Loucy (cell line): ENCODE results near the gene C16orf95.

ENCODE experiments used
- H2AFZ ChIP-seq: fragments of 200-600 bp; sonication (generic); 2 replicates; pipeline ENCODE4 v1.6.0; 2016; ENCODE audit warnings: antibody characterized with exemption, mild to moderate bottlenecking, low read length, moderate library complexity
- H3F3A ChIP-seq: fragments of 200-600 bp; 2 replicates; pipeline ENCODE4 v1.6.0; 2016; ENCODE audit warnings: antibody characterized with exemption, low read depth, mild to moderate bottlenecking
- H3K27me3 ChIP-seq: fragments of 200-600 bp; sonication (generic); 2 replicates; pipeline ENCODE4 v1.6.1; 2014; ENCODE audit warnings: low read length, mild to moderate bottlenecking; ENCODE audit not compliant: insufficient read depth, poor library complexity, severe bottlenecking
- H3K36me3 ChIP-seq: fragments of 200-600 bp; sonication (generic); 2 replicates; pipeline ENCODE4 v1.6.1; 2016; ENCODE audit warnings: low read length; ENCODE audit not compliant: insufficient read depth
- H3K4me1 ChIP-seq: fragments of 200-600 bp; sonication (generic); 2 replicates; pipeline ENCODE4 v1.5.1; 2014; ENCODE audit warnings: low read length, mild to moderate bottlenecking; ENCODE audit not compliant: insufficient read depth, poor library complexity, severe bottlenecking
- H3K4me2 ChIP-seq: fragments of 200-600 bp; sonication (generic); 2 replicates; pipeline ENCODE4 v1.6.0; 2014; ENCODE audit warnings: antibody characterized with exemption, low read length, low read depth, mild to moderate bottlenecking; ENCODE audit not compliant: poor library complexity, severe bottlenecking
- H3K4me3 ChIP-seq: fragments of 200-600 bp; sonication (generic); 2 replicates; pipeline ENCODE4 v1.5.1; 2014; ENCODE audit warnings: low read length, mild to moderate bottlenecking, mixed read lengths; ENCODE audit not compliant: poor library complexity, severe bottlenecking
- H3K79me2 ChIP-seq: fragments of 200-600 bp; sonication (generic); 2 replicates; pipeline ENCODE4 v1.6.1; 2014; ENCODE audit warnings: low read length; ENCODE audit not compliant: insufficient read depth
- H3K9ac ChIP-seq: fragments of 200-600 bp; sonication (generic); 2 replicates; pipeline ENCODE4 v1.6.0; 2014; ENCODE audit warnings: mild to moderate bottlenecking, low read depth, low read length, moderate library complexity; ENCODE audit not compliant: poor library complexity, severe bottlenecking
- H3K9me2 ChIP-seq: fragments of 200-600 bp; sonication (generic); replicated peaks from 2 replicates; pipeline ENCODE4 v1.6.1; 2016; ENCODE audit warnings: low read depth, low read length, mixed read lengths
- H3K9me3 ChIP-seq: fragments of 200-600 bp; sonication (generic); 2 replicates; pipeline ENCODE4 v1.6.1; 2014; ENCODE audit warnings: mild to moderate bottlenecking, antibody characterized with exemption, low read length, low read depth; ENCODE audit not compliant: insufficient read depth
- H4K20me1 ChIP-seq: fragments of 200-600 bp; sonication (generic); 2 replicates; pipeline ENCODE4 v1.6.0; 2014; ENCODE audit warnings: antibody characterized with exemption, low read length, mild to moderate bottlenecking; ENCODE audit not compliant: insufficient read depth, poor library complexity, severe bottlenecking
- EZH2phosphoT487 ChIP-seq: fragments of 200-600 bp; IDR thresholded peaks from 2 replicates; pipeline ENCODE4 v1.6.1; 2018; ENCODE audit warnings: antibody characterized with exemption, mild to moderate bottlenecking, moderate library complexity, borderline replicate concordance
- TF ChIP-seq, protein P1 (sequence below): fragments of 200-600 bp; sonication (generic); conservative IDR thresholded peaks from 2 replicates; pipeline ENCODE4 v1.5.1; 2014; ENCODE audit warnings: mild to moderate bottlenecking, antibody characterized with exemption, low read length

C16orf95 gene

DNA sequence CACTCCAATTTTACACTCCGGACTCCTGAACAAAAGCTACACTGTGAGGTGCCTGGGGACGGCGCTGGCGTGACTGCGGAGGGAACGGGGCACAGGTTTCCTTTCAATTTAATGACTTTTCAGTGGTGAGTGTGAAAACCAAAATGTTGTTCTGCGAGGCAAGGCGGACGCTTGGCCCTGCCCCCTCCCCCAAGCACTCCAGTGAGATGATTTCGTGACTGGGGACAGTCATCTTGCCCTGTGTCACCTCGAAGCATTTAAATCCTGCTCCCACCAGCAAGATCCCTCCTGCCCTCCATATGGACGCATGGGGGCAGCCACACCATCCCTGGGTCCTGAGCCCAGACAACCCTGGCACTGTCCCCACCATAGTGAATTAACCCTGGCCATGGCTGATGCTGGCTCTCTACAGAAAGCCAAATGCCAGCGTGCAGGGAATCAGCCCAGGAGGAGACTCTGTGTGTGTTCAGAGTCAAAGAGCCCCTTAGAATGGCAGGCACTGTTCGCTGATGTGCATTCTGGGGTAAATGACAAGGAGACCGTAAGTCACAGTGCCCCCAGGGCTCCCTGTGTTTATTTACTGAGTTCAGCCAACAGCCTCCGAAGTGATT is 41.0 kb downstream of the C16orf95 start:
- Histone ChIP-seq H3K27me3 (no peaks in the 10 kb centered on the region), H4K20me1 (no peaks in the 10 kb centered on the region), H3K9me2 (no peaks in the 10 kb centered on the region), H3K79me2 (no peaks in the 10 kb centered on the region), H3F3A (no peaks in the 10 kb centered on the region), H3K4me2 (no peak overlapping the region), H3K4me1 (peaks cover 26% of the 10 kb centered on the region), H3K9me3 (no peaks in the 10 kb centered on the region), H3K36me3 (no peaks in the 10 kb centered on the region), H3K9ac (no peak overlapping the region), H2AFZ (no peak overlapping the region), H3K4me3 (no peak overlapping the region)
- TF ChIP-seq EZH2phosphoT487: no peak
- TF ChIP-seq, protein P1, sequence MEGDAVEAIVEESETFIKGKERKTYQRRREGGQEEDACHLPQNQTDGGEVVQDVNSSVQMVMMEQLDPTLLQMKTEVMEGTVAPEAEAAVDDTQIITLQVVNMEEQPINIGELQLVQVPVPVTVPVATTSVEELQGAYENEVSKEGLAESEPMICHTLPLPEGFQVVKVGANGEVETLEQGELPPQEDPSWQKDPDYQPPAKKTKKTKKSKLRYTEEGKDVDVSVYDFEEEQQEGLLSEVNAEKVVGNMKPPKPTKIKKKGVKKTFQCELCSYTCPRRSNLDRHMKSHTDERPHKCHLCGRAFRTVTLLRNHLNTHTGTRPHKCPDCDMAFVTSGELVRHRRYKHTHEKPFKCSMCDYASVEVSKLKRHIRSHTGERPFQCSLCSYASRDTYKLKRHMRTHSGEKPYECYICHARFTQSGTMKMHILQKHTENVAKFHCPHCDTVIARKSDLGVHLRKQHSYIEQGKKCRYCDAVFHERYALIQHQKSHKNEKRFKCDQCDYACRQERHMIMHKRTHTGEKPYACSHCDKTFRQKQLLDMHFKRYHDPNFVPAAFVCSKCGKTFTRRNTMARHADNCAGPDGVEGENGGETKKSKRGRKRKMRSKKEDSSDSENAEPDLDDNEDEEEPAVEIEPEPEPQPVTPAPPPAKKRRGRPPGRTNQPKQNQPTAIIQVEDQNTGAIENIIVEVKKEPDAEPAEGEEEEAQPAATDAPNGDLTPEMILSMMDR: no peak

DNA sequence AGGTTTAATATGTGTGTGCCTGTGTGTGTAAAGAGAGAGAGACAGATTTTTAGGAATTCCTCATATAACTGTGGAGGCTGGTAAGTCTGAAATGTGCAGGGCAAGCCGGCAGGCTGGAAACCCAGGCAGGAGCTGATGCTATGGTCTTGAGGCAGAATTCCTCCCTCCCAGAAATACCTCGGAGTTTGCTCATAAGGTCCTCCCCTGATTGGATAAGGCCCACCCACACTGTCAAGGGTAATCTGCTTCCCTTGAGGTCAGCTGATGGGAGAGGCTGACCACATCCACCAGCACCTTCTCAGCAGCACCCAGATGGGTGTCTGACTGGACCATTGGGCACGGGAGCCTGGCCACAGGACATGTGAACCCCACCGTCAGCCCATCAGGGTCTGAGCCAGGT is 42.4 kb downstream of the C16orf95 start:
- no peak overlapping the region for H3K4me3 ChIP-seq
- no peaks in the 10 kb centered on the region for H3K79me2 ChIP-seq
- H3K4me2 ChIP-seq: no peak overlapping the region
- no peaks in the 10 kb centered on the region for H3K9me2 ChIP-seq
- H3K27me3 ChIP-seq: no peaks in the 10 kb centered on the region
- H4K20me1 ChIP-seq: no peaks in the 10 kb centered on the region
- no peak overlapping the region for H3K9ac ChIP-seq
- H3F3A ChIP-seq: no peaks in the 10 kb centered on the region
- no peak overlapping the region for H2AFZ ChIP-seq
- H3K36me3 ChIP-seq: no peaks in the 10 kb centered on the region
- H3K9me3 ChIP-seq: no peaks in the 10 kb centered on the region
- no peak for TF ChIP-seq EZH2phosphoT487
- TF ChIP-seq, protein P1: no peak
- peaks cover 28% of the 10 kb centered on the region for H3K4me1 ChIP-seq

DNA sequence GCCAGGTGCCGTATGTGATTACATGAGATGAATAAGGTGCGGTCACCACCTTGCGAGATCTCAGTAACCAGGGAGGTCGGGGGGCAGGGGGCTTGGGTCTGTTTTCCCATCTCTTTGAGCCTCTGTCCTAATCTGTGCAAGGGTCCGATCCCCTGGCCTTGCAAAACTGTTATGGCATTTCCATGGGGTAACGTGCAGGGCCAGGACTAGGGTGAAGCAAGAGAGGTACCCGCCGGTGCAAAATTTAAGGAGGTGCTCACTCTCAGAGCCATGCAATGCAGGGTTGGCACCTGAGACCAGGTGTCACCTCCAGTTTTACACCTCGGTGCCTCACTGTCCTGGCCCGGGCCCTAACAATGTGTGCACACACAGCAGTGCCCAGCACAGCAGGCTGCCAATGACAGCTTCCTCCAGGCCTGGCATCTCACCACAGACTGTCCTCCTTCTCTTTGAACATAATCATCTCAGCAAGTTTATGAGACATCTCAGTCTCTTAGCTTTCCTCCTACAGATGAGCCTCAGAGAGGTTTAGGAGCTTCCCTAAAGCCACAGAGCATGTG is 43.6 kb downstream of the C16orf95 start:
- H2AFZ ChIP-seq: no peak overlapping the region
- H3F3A ChIP-seq: no peaks in the 10 kb centered on the region
- H3K27me3 ChIP-seq: no peaks in the 10 kb centered on the region
- no peak overlapping the region for H3K9ac ChIP-seq
- TF ChIP-seq, protein P1: no peak
- TF ChIP-seq EZH2phosphoT487: no peak
- no peak overlapping the region for H3K4me2 ChIP-seq
- no peaks in the 10 kb centered on the region for H4K20me1 ChIP-seq
- no peaks in the 10 kb centered on the region for H3K79me2 ChIP-seq
- H3K9me2 ChIP-seq: no peaks in the 10 kb centered on the region
- H3K4me1 ChIP-seq: peaks cover 28% of the 10 kb centered on the region
- no peaks in the 10 kb centered on the region for H3K36me3 ChIP-seq
- no peak overlapping the region for H3K4me3 ChIP-seq
- H3K9me3 ChIP-seq: peaks cover 6% of the 10 kb centered on the region; the same call in 1 of the 2 replicates
